K562 (cell line): ENCODE results near the gene RTBDN. TPM values are rescaled to one million over a fixed set of nuclear protein-coding genes. Genes with fewer than 3 reads are reported as not detected.

Source experiments
- CBFB ChIP-seq: sonication (generic); formaldehyde crosslinking; IDR thresholded peaks from 2 replicates; pipeline ENCODE4 v1.4.0; 2020; ENCODE audit warnings: mild to moderate bottlenecking, missing genetic modification reagents
- CBX8 ChIP-seq: fragments of 200-600 bp; sonication (generic); IDR thresholded peaks from 2 replicates; pipeline ENCODE4 v1.6.1; 2012; ENCODE audit warnings: borderline replicate concordance, mixed run types, low read depth, mild to moderate bottlenecking, moderate library complexity, mixed read lengths, low read length, control low read depth, inconsistent platforms; ENCODE audit not compliant: poor library complexity, severe bottlenecking; ENCODE audit errors: extremely low read depth
- CCNT2 ChIP-seq: IDR thresholded peaks from 2 replicates; pipeline ENCODE4 v1.6.1; 2011; ENCODE audit warnings: borderline replicate concordance, low read depth, mild to moderate bottlenecking, moderate library complexity, mixed read lengths, low read length; ENCODE audit not compliant: insufficient read length; ENCODE audit errors: extremely low read depth
- CUX1 ChIP-seq: fragments of 200-800 bp; sonication (Bioruptor generic); IDR thresholded peaks from 2 replicates; pipeline ENCODE4 v1.6.1; 2016; ENCODE audit warnings: missing genetic modification characterization, missing compliant biosample characterization
- KHSRP ChIP-seq: fragments of 450-650 bp; IDR thresholded peaks from 2 replicates; pipeline ENCODE4 v1.6.1; 2017
- MEF2A ChIP-seq: IDR thresholded peaks from 2 replicates; pipeline ENCODE4 v1.6.1; 2011; ENCODE audit warnings: low read depth, mild to moderate bottlenecking, low read length, moderate library complexity; ENCODE audit not compliant: control insufficient read depth
- MEF2D ChIP-seq: conservative IDR thresholded peaks from 2 replicates; pipeline ENCODE4 v1.6.1; 2016; ENCODE audit warnings: low read depth, missing genetic modification characterization, missing compliant biosample characterization
- NUFIP1 ChIP-seq: fragments of 450-650 bp; IDR thresholded peaks from 2 replicates; pipeline ENCODE4 v1.6.1; 2018; ENCODE audit not compliant: partially characterized antibody
- PRMT5 ChIP-seq: sonication (generic); formaldehyde crosslinking; IDR thresholded peaks from 2 replicates; pipeline ENCODE4 v1.5.0; 2020; ENCODE audit warnings: missing genetic modification reagents
- PURB ChIP-seq: sonication (generic); formaldehyde crosslinking; IDR thresholded peaks from 2 replicates; pipeline ENCODE4 v1.9.0; 2021; ENCODE audit warnings: low read depth, mild to moderate bottlenecking, missing genetic modification reagents
- SMAD1 ChIP-seq: fragments of 150-350 bp; IDR thresholded peaks from 2 replicates; pipeline ENCODE4 v1.6.1; 2014; ENCODE audit warnings: low read length, low read depth; ENCODE audit not compliant: partially characterized antibody
- SMARCA5 ChIP-seq: fragments of 450-650 bp; IDR thresholded peaks from 2 replicates; pipeline ENCODE4 v1.6.1; 2016
- TCF3 ChIP-seq: sonication (generic); formaldehyde crosslinking; IDR thresholded peaks from 2 replicates; pipeline ENCODE4 v1.4.0; 2020; ENCODE audit warnings: mild to moderate bottlenecking, missing genetic modification reagents
- ZNF174 ChIP-seq: fragments of 250-450 bp; sonication (Bioruptor Pico); IDR thresholded peaks from 2 replicates; pipeline ENCODE4 v1.4.0; 2020; ENCODE audit warnings: mild to moderate bottlenecking
- ZNF175 ChIP-seq: fragments of 200-800 bp; sonication (Bioruptor generic); IDR thresholded peaks from 2 replicates; pipeline ENCODE4 v1.6.1; 2016; ENCODE audit warnings: low read depth, mild to moderate bottlenecking, missing genetic modification characterization, missing compliant biosample characterization
- ZNF408 ChIP-seq: fragments of 250-450 bp; sonication (Bioruptor Pico); IDR thresholded peaks from 2 replicates; pipeline ENCODE4 v1.4.0; 2020; ENCODE audit warnings: low read depth, mild to moderate bottlenecking, moderate library complexity
- ZNF586 ChIP-seq: fragments of 450-650 bp; formaldehyde crosslinking; conservative IDR thresholded peaks from 2 replicates; pipeline ENCODE4 v1.4.0; 2020; ENCODE audit warnings: mild to moderate bottlenecking, moderate library complexity
- polyA plus RNA-seq, 8 experiments: library from polyadenylated mRNA; depleted of rRNA in 4 of 8; stranded (reverse) in 5 of 8; unstranded in 3 of 8; fragments of >200 nt; fragmentation: Nextera tagmentation in 2 of 8; fragmentation: Illumina TruSeq in 1 of 8; extraction: Ambion mirVana in 2 of 8; extraction: Trizol in 1 of 8; gene quantifications; 2 replicates each; pipeline versions ENCODE4 v1.2.1 to v1.2.3, GENCODE V29; 2011 to 2014; ENCODE audit warnings: inconsistent platforms in 1 of 8, missing spikeins in 1 of 8
- total RNA-seq, 7 experiments: library from RNA; depleted of rRNA in 6 of 7; stranded (reverse); fragments of >200 nt in 6 of 7; fragmentation: Illumina TruSeq in 2 of 7; extraction: Trizol in 2 of 7; gene quantifications; 2 replicates each; pipeline versions ENCODE4 v1.2.1 to v1.2.3, GENCODE V29; 2011 to 2021; ENCODE audit warnings: low replicate concordance in 1 of 7
- TF ChIP-seq, protein P1 (sequence below): fragments of 450-650 bp; IDR thresholded peaks from 2 replicates; pipeline ENCODE4 v1.6.1; 2018; ENCODE audit warnings: mild to moderate bottlenecking, low read depth; ENCODE audit not compliant: partially characterized antibody

Gene RTBDN
- total and polyA plus RNA-seq, 9 of the 15 experiments (the other 6 are each of a cell fraction or from before 2014, with no cell fraction given), result 0.20 to 2.3 (median 0.72) TPM; not detected in 1

DNA sequence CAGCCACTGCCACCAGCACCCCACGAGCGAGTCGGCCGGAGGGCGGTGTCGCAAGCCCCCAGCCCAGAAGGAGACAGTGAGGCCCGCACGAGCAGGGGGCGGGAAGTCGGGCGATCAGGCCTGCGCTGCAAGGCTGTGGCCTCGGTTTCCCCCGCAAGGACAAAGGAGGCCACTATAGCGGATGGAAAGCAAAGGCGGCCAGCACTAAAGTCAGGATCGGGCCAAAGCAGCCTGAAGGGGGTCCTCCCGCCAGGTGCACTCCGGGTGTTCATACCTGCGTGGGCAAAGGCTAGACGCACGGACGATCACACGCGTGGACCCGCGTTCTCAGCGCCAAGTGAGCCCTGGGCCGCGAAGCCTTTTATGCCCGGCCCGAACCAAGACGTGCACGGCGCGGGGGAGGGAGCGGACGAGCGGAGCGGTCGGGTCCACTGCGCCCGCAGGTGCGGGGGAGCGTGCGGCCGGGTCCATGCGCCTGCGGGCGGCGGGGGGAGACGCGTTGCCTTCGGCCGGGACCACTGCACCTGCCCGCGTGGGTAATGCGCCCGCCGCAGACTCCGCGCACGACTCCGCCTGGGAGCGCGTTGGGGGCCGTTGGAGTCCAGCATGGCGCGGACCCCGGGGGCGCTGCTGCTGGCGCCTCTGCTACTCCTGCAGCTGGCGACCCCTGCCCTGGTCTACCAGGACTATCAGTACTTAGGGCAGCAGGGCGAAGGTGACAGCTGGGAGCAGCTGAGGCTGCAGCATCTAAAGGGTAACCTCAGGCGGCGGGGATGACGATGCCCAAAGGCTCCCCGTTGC, 32.7 kb downstream of the RTBDN start, which contains the start of the genes PRDX2 and THSD8 (continued):
- TF ChIP-seq PURB (CRISPR knock-in tag) (no peak), MEF2A (no peak), PRMT5 (no peak), CUX1 (no peak), KHSRP (no peak), CBX8 (no peak), CBFB (CRISPR knock-in tag) (peak; percentile 42), TCF3 (CRISPR knock-in tag) (no peak), ZNF174 (CRISPR knock-in tag) (no peak), NUFIP1 (peak; percentile 73), MEF2D (tag) (no peak), ZNF586 (CRISPR knock-in tag) (no peak), ZNF175 (no peak), SMAD1 (peak; percentile 54), SMARCA5 (peak; percentile 25; the same call in 1 of the 2 replicates), ZNF408 (CRISPR knock-in tag) (no peak), CCNT2 (peak; percentile 93)
- TF ChIP-seq, protein P1, sequence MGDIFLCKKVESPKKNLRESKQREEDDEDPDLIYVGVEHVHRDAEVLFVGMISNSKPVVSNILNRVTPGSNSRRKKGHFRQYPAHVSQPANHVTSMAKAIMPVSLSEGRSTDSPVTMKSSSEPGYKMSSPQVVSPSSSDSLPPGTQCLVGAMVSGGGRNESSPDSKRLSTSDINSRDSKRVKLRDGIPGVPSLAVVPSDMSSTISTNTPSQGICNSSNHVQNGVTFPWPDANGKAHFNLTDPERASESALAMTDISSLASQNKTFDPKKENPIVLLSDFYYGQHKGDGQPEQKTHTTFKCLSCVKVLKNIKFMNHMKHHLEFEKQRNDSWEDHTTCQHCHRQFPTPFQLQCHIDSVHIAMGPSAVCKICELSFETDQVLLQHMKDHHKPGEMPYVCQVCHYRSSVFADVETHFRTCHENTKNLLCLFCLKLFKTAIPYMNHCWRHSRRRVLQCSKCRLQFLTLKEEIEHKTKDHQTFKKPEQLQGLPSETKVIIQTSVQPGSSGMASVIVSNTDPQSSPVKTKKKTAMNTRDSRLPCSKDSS, result no peak
